Measurements from ENCODE around the gene SLC5A6. TPM values are rescaled to one million over a fixed set of nuclear protein-coding genes. Genes with fewer than 3 reads are reported as not detected.
A peak's percentile ranks its signal among the peaks of the same experiment; 100 is the strongest.

Gene SLC5A6
- total and polyA plus RNA-seq, 2 of the 4 experiments (the other 2 are of a cell fraction): 28.8 to 34.2 TPM

DNA sequence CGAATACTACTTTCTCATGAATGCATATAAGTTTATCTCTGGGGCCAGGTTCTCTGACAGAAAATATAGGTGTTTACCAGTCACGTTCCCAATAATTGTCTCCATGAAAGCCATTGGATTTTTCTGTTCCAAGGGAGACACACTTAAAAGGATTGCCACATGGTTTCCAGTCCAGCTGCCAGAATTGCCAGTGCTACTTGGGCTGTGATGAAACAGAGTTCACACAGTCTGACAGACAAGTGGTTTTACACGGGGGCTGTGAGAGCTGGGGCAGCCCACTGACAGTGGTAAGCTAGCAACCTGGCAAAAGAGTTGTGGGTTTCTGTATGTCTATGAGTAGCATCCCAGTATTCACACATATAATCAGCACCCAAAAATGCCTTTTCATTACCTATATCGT is 28.0 kb downstream of the SLC5A6 start:
- in situ Hi-C loops (cut with MboI; ENCODE audit: low sequenced_read_pairs): no loop called here
- CTCF ChIA-PET: interaction anchor here (1.2 kb wide), 1 partner anchor 50 kb away, joined by 3 read pairs; the partner anchor contains the start of gene PREB

More for the DNA sequence above, 28.0 kb downstream of the SLC5A6 start:
- H3K9me3 ChIP-seq (ENCODE audit: control insufficient read depth, insufficient read depth, low read length): peaks cover 2% of the 10 kb centered on the region; the same call in 1 of the 2 replicates
- TF ChIP-seq MXI1 (IDR thresholded peaks at IDR 0.05; ENCODE audit: borderline replicate concordance, low read depth, low read length): no peak
- TF ChIP-seq RFX5 (IDR thresholded peaks at IDR 0.05; ENCODE audit: low read depth, low read length): no peak
- TF ChIP-seq CEBPB (IDR thresholded peaks at IDR 0.05; ENCODE audit: low read depth, low read length): 0 out of 2 replicates have a peak, but pooled peaks have one; percentile 2
- no peak for TF ChIP-seq RCOR1 (IDR thresholded peaks at IDR 0.05; ENCODE audit: insufficient replicate concordance, low read length)
- TF ChIP-seq BHLHE40 (IDR thresholded peaks at IDR 0.05; ENCODE audit: low read depth, low read length): no peak
- no peak for TF ChIP-seq RAD21 (IDR thresholded peaks at IDR 0.05; ENCODE audit: low read length)
- BruUV-seq (replicated peaks): no TSS peak
- POLR2A ChIA-PET (ENCODE audit: unreplicated experiment): no interaction called here
- H2BK120ac ChIP-seq (ENCODE audit: low read depth, low read length): peak overlapping the region; percentile 4; the same call in 1 of the 2 replicates
- H2AK9ac ChIP-seq (replicated peaks; ENCODE audit: low read depth, low read length, poor library complexity): no peak overlapping the region
- H3K36me3 ChIP-seq (ENCODE audit: control insufficient read depth, insufficient read depth, low read length): no peaks in the 10 kb centered on the region
- no peak overlapping the region for H3K9ac ChIP-seq (ENCODE audit: low read depth, low read length)
- no peaks in the 10 kb centered on the region for H3K79me1 ChIP-seq (ENCODE audit: low read depth in 1 of 2, low read length in 2 of 2)
- H4K20me1 ChIP-seq (ENCODE audit: insufficient read depth, low read length): no peaks in the 10 kb centered on the region
- H3K14ac ChIP-seq (replicated peaks; ENCODE audit: low read depth, low read length): no peak overlapping the region
- DNase-seq (no peak), ATAC-seq (ENCODE audit: low read depth) (no peak)
- no peak overlapping the region for H3K23ac ChIP-seq (ENCODE audit: low read depth, low read length)
- dilution Hi-C loops (cut with HindIII; ENCODE audit: low sequenced_read_pairs, unreplicated experiment): no loop called here
- H4K91ac ChIP-seq (ENCODE audit: insufficient read depth, low read depth, low read length): no peak overlapping the region
- peak overlapping the region; percentile 45; the same call in 1 of the 2 replicates for H3K4ac ChIP-seq (ENCODE audit: low read depth, low read length)
- H2BK20ac ChIP-seq (ENCODE audit: low read depth, low read length): no peak overlapping the region
- 0% methylated on average over 1 of the region's 4 CpGs; no CpG with 5 or more reads in 1 of the 2 experiments for WGBS, 2 experiments (ENCODE audit: extremely low coverage in 2 of 2, insufficient read length in 1 of 2)
- H3K56ac ChIP-seq (ENCODE audit: extremely low read depth, insufficient read depth, low read length): no peak overlapping the region
- H3K18ac ChIP-seq (ENCODE audit: low read depth, low read length): no peak overlapping the region
- intact Hi-C loops (cut with micrococcal nuclease): no loop called here
- H3K4me3 ChIP-seq (ENCODE audit: insufficient read depth, low read depth, low read length): no peak overlapping the region
- no peak overlapping the region for H2AK5ac ChIP-seq (ENCODE audit: low read depth, low read length)
- peaks cover 18% of the 10 kb centered on the region for H3K4me1 ChIP-seq (ENCODE audit: control insufficient read depth, insufficient read depth, low read length)
- no peak overlapping the region for H3K27ac ChIP-seq (ENCODE audit: insufficient read depth, low read length)
- H2BK5ac ChIP-seq (ENCODE audit: low read depth, low read length, poor library complexity, severe bottlenecking): no peak overlapping the region
- H4K8ac ChIP-seq (ENCODE audit: low read depth in 2 of 2, low read length in 2 of 2): no peak overlapping the region
- peaks cover 7% of the 10 kb centered on the region; the same call in 1 of the 2 replicates for H3K9me1 ChIP-seq (ENCODE audit: insufficient read depth, low read length)
- no peak overlapping the region for H2BK15ac ChIP-seq (ENCODE audit: low read depth, low read length)
- H2AFZ ChIP-seq (replicated peaks; ENCODE audit: low read length, poor library complexity): no peak overlapping the region
- no peak overlapping the region for H4K5ac ChIP-seq (ENCODE audit: low read depth, low read length)
- H3K27me3 ChIP-seq (ENCODE audit: control insufficient read depth, insufficient read depth, low read length): peaks cover 18% of the 10 kb centered on the region
- H3K4me2 ChIP-seq (ENCODE audit: low read depth, low read length): no peak overlapping the region

All from IMR-90 (cell line).